Endothelial cell of umbilical vein (primary cell): ENCODE measurements around the gene GOLGA6A. TPM values are rescaled to one million over a fixed set of nuclear protein-coding genes. Genes with fewer than 3 reads are reported as not detected.

Source experiments
- BruUV-seq: library from RNA; stranded (reverse); fragments of 400-500 nt; replicated peaks from 2 replicates; lab custom pipeline; 2021; lab: Mats Ljungman, UMichigan
- CTCF ChIA-PET: fragments of 300-600, 350-600 bp; sonication (Branson Sonifier 250); formaldehyde crosslinking; loops from one replicate; lab custom pipeline; 2021; ENCODE audit warnings: antibody characterized with exemption, inconsistent platforms; lab: Charles Lee
- POLR2A ChIA-PET: fragments of 300-600, 350-600 bp; sonication (Branson Sonifier 250); formaldehyde crosslinking; loops from one replicate; lab custom pipeline; 2021; ENCODE audit warnings: antibody characterized with exemption, inconsistent platforms; lab: Charles Lee
- DNase-seq: peaks from one replicate; pipeline ENCODE4 v3.0.0-alpha.2; 2011; ENCODE audit warnings: low read depth, low spot score
- FAIRE-seq: peaks from 2 replicates; lab custom pipeline; 2011; peaks lifted over from hg19 to GRCh38; lab: Jason Lieb, UNC
- H2AFZ ChIP-seq: 2 replicates; pipeline ENCODE4 v1.6.0; 2012; ENCODE audit warnings: low read depth, low read length, control low read depth, inconsistent platforms
- H3K27ac ChIP-seq: 2 replicates; pipeline ENCODE4 v1.5.1; 2011; ENCODE audit warnings: low read depth, mild to moderate bottlenecking, control low read depth, low read length, moderate library complexity; ENCODE audit not compliant: insufficient read depth
- H3K27me3 ChIP-seq, 2 experiments: 2 replicates each; pipeline versions ENCODE4 v1.6.0 to v1.6.1; 2011; ENCODE audit warnings: low read length in 2 of 2, mixed read lengths in 1 of 2; ENCODE audit not compliant: control insufficient read depth in 2 of 2, insufficient read depth in 2 of 2
- H3K36me3 ChIP-seq, 2 experiments: 2 replicates in 1 of 2; 3 replicates in 1 of 2; pipeline ENCODE4 v1.5.1; 2011; ENCODE audit warnings: low read length in 2 of 2, mild to moderate bottlenecking in 1 of 2, moderate library complexity in 1 of 2; ENCODE audit not compliant: control insufficient read depth in 2 of 2, insufficient read depth in 2 of 2; ENCODE audit errors: extremely low read depth in 1 of 2
- H3K4me1 ChIP-seq: 3 replicates; pipeline ENCODE4 v1.5.1; 2011; ENCODE audit warnings: mild to moderate bottlenecking, low read length; ENCODE audit not compliant: control insufficient read depth, insufficient read depth; ENCODE audit errors: extremely low read depth
- H3K4me2 ChIP-seq: 2 replicates; pipeline ENCODE4 v1.6.1; 2011; ENCODE audit warnings: low read length, control low read depth, mixed read lengths; ENCODE audit not compliant: insufficient read depth
- H3K4me3 ChIP-seq, 3 experiments: fragments of 200-600 bp in 1 of 3; sonication (generic), shearing (Covaris generic) in 1 of 3; replicated peaks in 1 of 3; 2 replicates each; pipeline ENCODE4 v1.5.1; 2011 to 2016; ENCODE audit warnings: control low read depth in 3 of 3, low read length in 3 of 3, mild to moderate bottlenecking in 2 of 3, inconsistent platforms in 1 of 3, low read depth in 1 of 3, moderate library complexity in 1 of 3; ENCODE audit not compliant: insufficient read depth in 1 of 3
- H3K79me2 ChIP-seq: 2 replicates; pipeline ENCODE4 v1.6.0; 2012; ENCODE audit warnings: low read length, inconsistent platforms; ENCODE audit not compliant: control insufficient read depth, insufficient read depth
- H3K9ac ChIP-seq: replicated peaks from 2 replicates; pipeline ENCODE3; 2011; ENCODE audit warnings: low read length, control low read depth; ENCODE audit not compliant: insufficient read depth; ENCODE audit errors: extremely low read depth
- H3K9me1 ChIP-seq: replicated peaks from 3 replicates; pipeline ENCODE4 v1.6.0; 2011; ENCODE audit warnings: mild to moderate bottlenecking, low read length; ENCODE audit not compliant: control insufficient read depth, insufficient read depth; ENCODE audit errors: extremely low read depth
- H3K9me3 ChIP-seq: replicated peaks from 2 replicates; pipeline ENCODE4 v1.5.1; 2012; ENCODE audit warnings: low read length, inconsistent platforms; ENCODE audit not compliant: control insufficient read depth, insufficient read depth
- H4K20me1 ChIP-seq: replicated peaks from 2 replicates; pipeline ENCODE3; 2011; ENCODE audit warnings: mild to moderate bottlenecking, low read length; ENCODE audit not compliant: control insufficient read depth, insufficient read depth; ENCODE audit errors: extremely low read depth
- EZH2 ChIP-seq: IDR thresholded peaks from 2 replicates; pipeline ENCODE4 v1.6.1; 2012; ENCODE audit warnings: borderline replicate concordance, low read depth, mild to moderate bottlenecking, moderate library complexity, low read length, inconsistent platforms; ENCODE audit not compliant: severe bottlenecking
- JUN ChIP-seq: IDR thresholded peaks from 2 replicates; pipeline ENCODE4 v1.6.1; 2011; ENCODE audit warnings: borderline replicate concordance, low read depth; ENCODE audit not compliant: insufficient read length, insufficient read depth
- dilution Hi-C: fragments of 300-500 bp; cut with MboI; formaldehyde crosslinking; loops from one replicate; pipeline ENCODE4 v1.15.0; 2019; ENCODE audit warnings: low sequenced_read_pairs; ENCODE audit not compliant: extremely low pct_ligation_motif_present
- intact Hi-C: fragments of 100-400 bp; cut with micrococcal nuclease; formaldehyde crosslinking; loops from one replicate; pipeline ENCODE4 v1.10.0; 2022
- polyA plus RNA-seq, 4 experiments: library from polyadenylated mRNA; depleted of rRNA in 3 of 4; stranded (reverse) in 3 of 4; unstranded in 1 of 4; fragments of >200 nt; gene quantifications; 2 replicates each; pipeline versions ENCODE4 v1.2.1 to v1.2.3, GENCODE V29; 2011 to 2012; ENCODE audit warnings: missing spikeins in 1 of 4
- small RNA-seq: library from RNA; depleted of rRNA; stranded (forward); fragments of <200 nt; gene quantifications from one replicate; pipeline ENCODE3, GENCODE V24; 2012; ENCODE audit warnings: low replicate concordance, low read depth; ENCODE audit not compliant: insufficient read depth, insufficient read length
- total RNA-seq: library from RNA; stranded (reverse); gene quantifications from 2 replicates; pipeline ENCODE4 v1.2.3, GENCODE V29; 2021
- TF ChIP-seq, protein P1 (sequence below): IDR thresholded peaks from 2 replicates; pipeline ENCODE4 v1.6.1; 2011; ENCODE audit not compliant: insufficient read depth, insufficient read length

The GOLGA6A gene
- total and polyA plus RNA-seq, 2 donors (not counting 3 experiments of a cell fraction or from before 2014, with no cell fraction given): not detected

DNA sequence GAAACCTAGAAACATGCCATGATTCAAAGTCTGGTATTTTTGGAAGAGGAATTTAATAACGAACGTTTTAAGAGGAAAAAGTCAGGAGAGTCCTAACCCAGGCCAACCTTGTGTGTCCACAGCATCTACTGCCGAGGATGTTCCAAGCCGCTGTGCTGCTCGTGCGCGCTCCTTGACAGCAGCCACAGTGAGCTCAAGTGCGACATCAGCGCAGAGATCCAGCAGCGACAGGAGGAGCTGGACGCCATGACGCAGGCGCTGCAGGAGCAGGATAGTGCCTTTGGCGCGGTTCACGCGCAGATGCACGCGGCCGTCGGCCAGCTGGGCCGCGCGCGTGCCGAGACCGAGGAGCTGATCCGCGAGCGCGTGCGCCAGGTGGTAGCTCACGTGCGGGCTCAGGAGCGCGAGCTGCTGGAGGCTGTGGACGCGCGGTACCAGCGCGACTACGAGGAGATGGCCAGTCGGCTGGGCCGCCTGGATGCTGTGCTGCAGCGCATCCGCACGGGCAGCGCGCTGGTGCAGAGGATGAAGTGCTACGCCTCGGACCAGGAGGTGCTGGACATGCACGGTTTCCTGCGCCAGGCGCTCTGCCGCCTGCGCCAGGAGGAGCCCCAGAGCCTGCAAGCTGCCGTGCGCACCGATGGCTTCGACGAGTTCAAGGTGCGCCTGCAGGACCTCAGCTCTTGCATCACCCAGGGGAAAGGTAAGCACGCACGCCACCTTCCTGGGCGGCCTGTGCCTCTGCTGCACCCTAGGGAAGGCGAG lies 59.5 kb downstream of the GOLGA6A start:
- no peaks in the 10 kb centered on the region for H3K27me3 ChIP-seq
- BruUV-seq: no TSS peak
- no peaks in the 10 kb centered on the region for H3K9me1 ChIP-seq
- dilution Hi-C loops: no loop called here
- no peaks in the 10 kb centered on the region for H4K20me1 ChIP-seq
- no peak overlapping the region for H3K27ac ChIP-seq
- no peak overlapping the region for H3K4me3 ChIP-seq
- intact Hi-C loops: no loop called here
- peaks cover 22% of the 10 kb centered on the region for H3K4me1 ChIP-seq
- TF ChIP-seq EZH2: no peak
- no peak for TF ChIP-seq JUN
- TF ChIP-seq, protein P1, sequence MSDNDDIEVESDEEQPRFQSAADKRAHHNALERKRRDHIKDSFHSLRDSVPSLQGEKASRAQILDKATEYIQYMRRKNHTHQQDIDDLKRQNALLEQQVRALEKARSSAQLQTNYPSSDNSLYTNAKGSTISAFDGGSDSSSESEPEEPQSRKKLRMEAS: no peak
- DNase-seq (no peak), FAIRE-seq (no peak)
- H3K4me2 ChIP-seq: no peak overlapping the region
- H3K9me3 ChIP-seq: no peaks in the 10 kb centered on the region
- peaks cover 6 to 25% of the 10 kb centered on the region in 2 experiments for H3K36me3 ChIP-seq
- H3K79me2 ChIP-seq: peaks cover 47% of the 10 kb centered on the region
- ChIA-PET CTCF (interaction anchor here (0.9 to 1.8 kb wide), 4 partner anchors 11 to 25 kb away, joined by 3 to 9 read pairs (median 3); no protein-coding TSS in a partner anchor), POLR2A (no interaction called here)
- no peak overlapping the region for H3K9ac ChIP-seq
- H2AFZ ChIP-seq: no peak overlapping the region

Small RNA genes within 50 kb of the gene (small RNA-seq; reads per million reads assigned to genes)
- gene RN7SL429P: not detected

Other genes starting within 250 kb of the GOLGA6A start
- not detected in 2 replicates for gene TBC1D21, start 209.0 kb downstream of the GOLGA6A start, total RNA-seq
- gene TBC1D21, start 209.0 kb downstream of the GOLGA6A start, polyA plus RNA-seq: not detected in 2 replicates
- gene LOXL1, start 156.1 kb downstream of the GOLGA6A start, total RNA-seq: 5.2 and 9.2 TPM in 2 replicates
- 14.4 and 19.3 TPM in 2 replicates for gene LOXL1, start 156.1 kb downstream of the GOLGA6A start, polyA plus RNA-seq
- gene STOML1, start 90.3 kb downstream of the GOLGA6A start, total RNA-seq: 12.4 and 12.9 TPM in 2 replicates
- 15.4 and 16.7 TPM in 2 replicates for gene STOML1, start 90.3 kb downstream of the GOLGA6A start, polyA plus RNA-seq
- 77.4 and 79.6 TPM in 2 replicates for gene PML, start 87.8 kb downstream of the GOLGA6A start, total RNA-seq
- 30.4 and 32.2 TPM in 2 replicates for gene PML, start 87.8 kb downstream of the GOLGA6A start, polyA plus RNA-seq
- gene ISLR2, start 48.0 kb upstream of the GOLGA6A start, total RNA-seq: not detected in 2 replicates
- gene ISLR2, start 48.0 kb upstream of the GOLGA6A start, polyA plus RNA-seq: not detected in 2 replicates
- gene ISLR, start 91.2 kb upstream of the GOLGA6A start, total RNA-seq: not detected in 2 replicates
- not detected in 2 replicates for gene ISLR, start 91.2 kb upstream of the GOLGA6A start, polyA plus RNA-seq
- not detected in 2 replicates for gene STRA6, start 120.2 kb upstream of the GOLGA6A start, total RNA-seq
- gene STRA6, start 120.2 kb upstream of the GOLGA6A start, polyA plus RNA-seq: not detected in 2 replicates
- not detected in 2 replicates for gene CCDC33, start 153.8 kb upstream of the GOLGA6A start, total RNA-seq
- not detected in 2 replicates for gene CCDC33, start 153.8 kb upstream of the GOLGA6A start, polyA plus RNA-seq